Astrocyte (in vitro differentiated cells and primary cell): ENCODE results near the gene HNRNPA2B1. TPM values are rescaled to one million over a fixed set of nuclear protein-coding genes. Genes with fewer than 3 reads are reported as not detected.

ENCODE experiments used
- DNase-seq: peaks from one replicate; pipeline ENCODE4 v3.0.0-alpha.2; 2010; ENCODE audit warnings: low read depth
- FAIRE-seq: peaks from 2 replicates; lab custom pipeline; 2011; peaks lifted over from hg19 to GRCh38; lab: Jason Lieb, UNC
- H2AFZ ChIP-seq: 2 replicates; pipeline ENCODE4 v1.6.0; 2012; ENCODE audit warnings: low read depth, low read length, inconsistent platforms
- H3K27ac ChIP-seq: 2 replicates; pipeline ENCODE4 v1.5.1; 2011; ENCODE audit warnings: low read depth, low read length, inconsistent platforms
- H3K27me3 ChIP-seq: 2 replicates; pipeline ENCODE4 v1.6.0; 2011; ENCODE audit warnings: low read length, inconsistent platforms; ENCODE audit not compliant: insufficient read depth
- H3K36me3 ChIP-seq: 2 replicates; pipeline ENCODE4 v1.5.1; 2011; ENCODE audit warnings: low read length, inconsistent platforms; ENCODE audit not compliant: insufficient read depth
- H3K4me1 ChIP-seq: 2 replicates; pipeline ENCODE4 v1.5.1; 2011; ENCODE audit warnings: low read length, inconsistent platforms; ENCODE audit not compliant: insufficient read depth
- H3K4me2 ChIP-seq: 2 replicates; pipeline ENCODE4 v1.6.0; 2012; ENCODE audit warnings: low read length, inconsistent platforms
- H3K4me3 ChIP-seq: 2 replicates; pipeline ENCODE4 v1.5.1; 2011; ENCODE audit warnings: low read depth, mild to moderate bottlenecking, low read length, inconsistent platforms; ENCODE audit not compliant: insufficient read depth
- H3K79me2 ChIP-seq: 2 replicates; pipeline ENCODE4 v1.6.0; 2012; ENCODE audit warnings: mild to moderate bottlenecking, low read length, inconsistent platforms; ENCODE audit not compliant: insufficient read depth
- H3K9ac ChIP-seq: 2 replicates; pipeline ENCODE4 v1.6.0; 2012; ENCODE audit warnings: mild to moderate bottlenecking, low read length, inconsistent platforms
- H3K9me3 ChIP-seq: 2 replicates; pipeline ENCODE4 v1.5.1; 2012; ENCODE audit warnings: low read depth, mild to moderate bottlenecking, low read length, inconsistent platforms; ENCODE audit not compliant: insufficient read depth
- H4K20me1 ChIP-seq: 2 replicates; pipeline ENCODE4 v1.6.0; 2012; ENCODE audit warnings: low read length, inconsistent platforms; ENCODE audit not compliant: insufficient read depth
- H3K27ac Mint-ChIP-seq: one replicate; pipeline ENCODE4 v1.8.0; 2021; ENCODE audit warnings: mild to moderate bottlenecking, mixed read lengths; ENCODE audit not compliant: unreplicated experiment
- H3K27me3 Mint-ChIP-seq: one replicate; pipeline ENCODE4 v1.8.0; 2021; ENCODE audit warnings: low read depth, mixed read lengths; ENCODE audit not compliant: unreplicated experiment
- H3K36me3 Mint-ChIP-seq: one replicate; pipeline ENCODE4 v1.8.0; 2021; ENCODE audit warnings: low read depth, mixed read lengths; ENCODE audit not compliant: unreplicated experiment
- H3K4me1 Mint-ChIP-seq: one replicate; pipeline ENCODE4 v1.8.0; 2021; ENCODE audit warnings: low read depth, mixed read lengths; ENCODE audit not compliant: unreplicated experiment
- H3K4me3 Mint-ChIP-seq: one replicate; pipeline ENCODE4 v1.8.0; 2021; ENCODE audit warnings: mild to moderate bottlenecking, moderate library complexity, mixed read lengths; ENCODE audit not compliant: unreplicated experiment
- H3K9me3 Mint-ChIP-seq: one replicate; pipeline ENCODE4 v1.8.0; 2021; ENCODE audit warnings: mild to moderate bottlenecking, mixed read lengths; ENCODE audit not compliant: unreplicated experiment
- EZH2 ChIP-seq: IDR thresholded peaks from 2 replicates; pipeline ENCODE4 v1.6.1; 2012; ENCODE audit warnings: mild to moderate bottlenecking, low read length, inconsistent platforms; ENCODE audit not compliant: insufficient read depth
- total RNA-seq: library from RNA; stranded (reverse); gene quantifications from 2 replicates; pipeline ENCODE4 v1.2.1, GENCODE V29; 2021
- TF ChIP-seq, protein P1 (sequence below): IDR thresholded peaks from 2 replicates; pipeline ENCODE4 v1.5.1; 2011; ENCODE audit warnings: low read depth, mild to moderate bottlenecking, inconsistent platforms, low read length, moderate library complexity; ENCODE audit not compliant: insufficient read depth

The HNRNPA2B1 gene
- total RNA-seq, 1 donor from 2014 or later = 415 TPM

DNA sequence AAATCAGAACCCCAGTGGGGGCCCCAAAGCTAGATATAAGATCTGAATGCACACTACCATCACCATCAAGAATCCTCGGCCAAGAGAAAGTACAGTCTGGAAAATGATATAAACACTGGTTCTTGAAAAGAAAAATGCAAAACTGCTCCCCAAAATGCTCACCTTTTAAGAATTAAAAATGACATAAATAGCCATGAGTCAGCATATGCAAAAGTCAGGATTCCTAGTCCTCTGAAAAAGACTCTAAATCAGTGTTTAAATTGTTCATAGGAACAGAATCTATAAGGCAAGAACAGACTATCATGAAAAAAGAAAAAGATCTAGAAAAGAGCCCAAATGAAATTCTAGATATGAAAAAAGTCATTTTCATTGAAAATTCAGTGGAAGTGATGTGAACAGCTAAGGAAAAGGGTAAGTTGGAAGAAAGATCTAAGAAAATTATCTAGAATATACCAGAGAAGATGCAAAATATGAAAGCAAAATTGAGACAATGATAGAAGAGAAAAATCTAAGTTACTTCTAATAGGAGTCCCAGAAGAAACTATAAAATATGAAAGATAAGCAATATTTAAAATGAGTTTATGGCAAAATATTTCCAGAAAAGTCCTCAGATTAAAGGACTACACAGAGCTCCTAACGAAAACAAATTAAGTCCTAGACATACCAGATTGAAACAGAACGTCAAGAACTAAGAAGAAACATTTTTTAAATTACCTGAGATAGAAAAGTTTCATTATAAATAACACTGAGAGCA is 18.9 kb downstream of the HNRNPA2B1 start:
- Histone ChIP-seq H3K79me2 (no peaks in the 10 kb centered on the region), H3K9ac (no peak overlapping the region), H3K27me3 (no peaks in the 10 kb centered on the region), H3K27ac (no peak overlapping the region), H3K4me1 (no peaks in the 10 kb centered on the region), H2AFZ (no peak overlapping the region), H3K9me3 (no peaks in the 10 kb centered on the region), H3K4me3 (no peak overlapping the region), H3K4me2 (no peak overlapping the region), H3K36me3 (peaks cover 8% of the 10 kb centered on the region), H4K20me1 (peaks cover 48% of the 10 kb centered on the region)
- Mint-ChIP-seq H3K27ac (peak overlapping the region; percentile 3), H3K4me3 (no peak overlapping the region), H3K9me3 (no peaks in the 10 kb centered on the region), H3K4me1 (peaks cover 22% of the 10 kb centered on the region), H3K36me3 (peaks cover 7% of the 10 kb centered on the region), H3K27me3 (no peaks in the 10 kb centered on the region)
- DNase-seq (no peak), FAIRE-seq (no peak)
- TF ChIP-seq EZH2 = no peak
- TF ChIP-seq, protein P1, sequence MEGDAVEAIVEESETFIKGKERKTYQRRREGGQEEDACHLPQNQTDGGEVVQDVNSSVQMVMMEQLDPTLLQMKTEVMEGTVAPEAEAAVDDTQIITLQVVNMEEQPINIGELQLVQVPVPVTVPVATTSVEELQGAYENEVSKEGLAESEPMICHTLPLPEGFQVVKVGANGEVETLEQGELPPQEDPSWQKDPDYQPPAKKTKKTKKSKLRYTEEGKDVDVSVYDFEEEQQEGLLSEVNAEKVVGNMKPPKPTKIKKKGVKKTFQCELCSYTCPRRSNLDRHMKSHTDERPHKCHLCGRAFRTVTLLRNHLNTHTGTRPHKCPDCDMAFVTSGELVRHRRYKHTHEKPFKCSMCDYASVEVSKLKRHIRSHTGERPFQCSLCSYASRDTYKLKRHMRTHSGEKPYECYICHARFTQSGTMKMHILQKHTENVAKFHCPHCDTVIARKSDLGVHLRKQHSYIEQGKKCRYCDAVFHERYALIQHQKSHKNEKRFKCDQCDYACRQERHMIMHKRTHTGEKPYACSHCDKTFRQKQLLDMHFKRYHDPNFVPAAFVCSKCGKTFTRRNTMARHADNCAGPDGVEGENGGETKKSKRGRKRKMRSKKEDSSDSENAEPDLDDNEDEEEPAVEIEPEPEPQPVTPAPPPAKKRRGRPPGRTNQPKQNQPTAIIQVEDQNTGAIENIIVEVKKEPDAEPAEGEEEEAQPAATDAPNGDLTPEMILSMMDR = no peak

DNA sequence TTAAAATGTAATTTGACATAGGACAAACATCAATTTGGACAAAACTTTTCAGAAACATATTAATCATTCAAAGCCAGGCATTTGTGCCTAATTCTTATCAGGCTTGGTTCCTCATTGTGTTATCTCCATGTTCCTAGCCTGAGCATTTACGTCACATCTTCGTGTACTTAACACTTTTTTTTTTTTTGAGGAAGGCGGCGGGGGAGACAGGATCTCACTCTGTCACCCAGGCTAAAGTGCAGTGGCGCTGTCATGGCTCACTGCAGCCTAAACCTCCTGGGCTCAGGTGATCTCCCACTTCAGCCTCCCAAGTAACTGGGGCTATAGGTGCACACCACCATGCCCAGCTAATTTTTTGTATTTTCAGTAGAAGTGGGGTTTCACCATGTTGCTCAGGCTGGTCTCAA is 19.8 kb downstream of the HNRNPA2B1 start:
- Histone ChIP-seq H3K4me1 (no peaks in the 10 kb centered on the region), H2AFZ (no peak overlapping the region), H3K4me3 (no peak overlapping the region), H3K79me2 (no peaks in the 10 kb centered on the region), H3K4me2 (no peak overlapping the region), H3K36me3 (peaks cover 6% of the 10 kb centered on the region), H3K27me3 (no peaks in the 10 kb centered on the region), H3K9me3 (no peaks in the 10 kb centered on the region), H3K27ac (no peak overlapping the region), H3K9ac (no peak overlapping the region), H4K20me1 (peaks cover 43% of the 10 kb centered on the region)
- no peak for FAIRE-seq
- Mint-ChIP-seq H3K36me3 (peaks cover 9% of the 10 kb centered on the region), H3K4me3 (no peak overlapping the region), H3K4me1 (peaks cover 19% of the 10 kb centered on the region), H3K9me3 (no peaks in the 10 kb centered on the region), H3K27ac (no peak overlapping the region), H3K27me3 (no peaks in the 10 kb centered on the region)
- DNase-seq = no peak
- no peak for TF ChIP-seq EZH2
- TF ChIP-seq, protein P1 = no peak
